Activated naive CD4-positive, alpha-beta T cell treated with Interleukin-2 at 50 U/mL for 16 hours (primary cell): Measurements from ENCODE around the gene MAU2.
"Not testable (repeated sequence)": the region's sequence is repeated elsewhere in the genome, so short reads cannot be mapped to it uniquely, and the experiment has no call there.

Source experiments
- DNase-seq: peaks from one replicate; pipeline ENCODE4 v3.0.0-alpha.2; 2020

The MAU2 gene

GRCh38 chr19:19385131-19385895 is 64.7 kb downstream of the MAU2 start:
- peak; percentile 100 for DNase-seq

GRCh38 chr19:19385896-19386869 is 65.6 kb downstream of the MAU2 start:
- DNase-seq: peak; percentile 61

- DNase-seq: no peak
Observed at GRCh38 chr19:19387108-19387507, 66.5 kb downstream of the MAU2 start.

- DNase-seq: no peak
Observed at GRCh38 chr19:19388568-19389555, 68.2 kb downstream of the MAU2 start.

GRCh38 chr19:19389683-19390082 is 69.1 kb downstream of the MAU2 start:
- not testable (repeated sequence) for DNase-seq

- DNase-seq: not testable (repeated sequence)
Observed at GRCh38 chr19:19394333-19394732, 73.7 kb downstream of the MAU2 start.

- DNase-seq: no peak
Observed at GRCh38 chr19:19399733-19400433, 79.3 kb downstream of the MAU2 start.

GRCh38 chr19:19402656-19403372 is 82.2 kb downstream of the MAU2 start:
- no peak for DNase-seq

GRCh38 chr19:19403373-19403901 is 82.8 kb downstream of the MAU2 start:
- DNase-seq: peak; percentile 21

- DNase-seq: peak; percentile 88
Observed at GRCh38 chr19:19404879-19405860, 84.5 kb downstream of the MAU2 start, which contains the start of gene GATAD2A. Gene GATAD2A, plus strand, starts transcription at chr19:19405675. Its CDS starts 59,671 bp downstream, at chr19:19465346.

- DNase-seq: peak; percentile 69
Observed at GRCh38 chr19:19405971-19406877, 85.6 kb downstream of the MAU2 start.

- peak; percentile 66 for DNase-seq
Observed at GRCh38 chr19:19406878-19407632, 86.4 kb downstream of the MAU2 start.

GRCh38 chr19:19407633-19407930 is 87.0 kb downstream of the MAU2 start:
- no peak for DNase-seq
